NCI-H2196 (cell line): ENCODE results near the gene TMEM178B.
A peak's percentile ranks its signal among the peaks of the same experiment; 100 is the strongest.

Experiments
- DNase-seq: peaks from one replicate; lab custom pipeline; 2025; ENCODE audit not compliant: unreplicated experiment; lab: John Stamatoyannopoulos, UW

The TMEM178B gene

DNA sequence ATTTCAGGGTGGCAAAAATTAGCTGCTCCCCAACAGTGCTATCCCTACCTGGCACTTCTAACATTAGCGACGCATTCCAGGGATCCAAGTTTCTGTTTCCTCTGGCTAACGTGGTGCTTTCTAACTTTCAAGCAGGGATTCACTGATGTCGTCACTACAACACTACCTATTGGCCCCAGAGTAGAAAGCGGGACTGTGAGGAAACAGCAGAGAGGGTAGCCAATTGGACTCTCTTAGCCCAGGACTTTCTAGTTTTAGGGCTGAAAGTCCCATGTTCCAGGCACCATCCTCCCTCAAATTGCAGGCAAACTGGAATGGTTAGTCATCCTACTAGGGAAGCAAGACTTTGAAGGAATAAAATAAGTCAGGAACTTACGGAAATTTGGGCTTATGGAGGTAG, 388.1 kb downstream of the TMEM178B start:
- no peak for DNase-seq

- DNase-seq = peak; percentile 51
Observed at GRCh38 chr7:141462958-141463357, 389.1 kb downstream of the TMEM178B start.

GRCh38 chr7:141463986-141464385, 390.1 kb downstream of the TMEM178B start:
- no peak for DNase-seq

DNA sequence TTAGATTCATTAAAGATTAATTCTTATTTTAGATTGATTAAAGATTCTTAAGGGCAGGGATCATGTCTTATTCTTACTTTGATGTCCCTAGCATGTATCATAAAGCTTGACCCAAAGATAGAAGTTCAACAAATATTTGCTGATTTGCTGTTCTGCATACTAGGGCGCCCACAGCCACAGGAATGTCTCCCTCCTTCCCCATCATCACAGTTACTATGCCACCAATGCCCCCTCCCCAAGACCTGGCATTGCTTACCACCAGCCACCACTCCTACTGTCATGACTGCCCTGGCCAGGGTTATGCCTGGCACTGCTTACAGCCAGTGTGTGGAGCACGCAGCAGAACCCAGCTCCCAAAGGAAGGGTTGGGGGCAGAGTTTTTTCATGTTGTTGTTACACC, 390.7 kb downstream of the TMEM178B start:
- DNase-seq = no peak

- DNase-seq = no peak
Observed at GRCh38 chr7:141466151-141466904, 392.5 kb downstream of the TMEM178B start.

- no peak for DNase-seq
Observed at GRCh38 chr7:141468341-141468740, 394.5 kb downstream of the TMEM178B start.

DNA sequence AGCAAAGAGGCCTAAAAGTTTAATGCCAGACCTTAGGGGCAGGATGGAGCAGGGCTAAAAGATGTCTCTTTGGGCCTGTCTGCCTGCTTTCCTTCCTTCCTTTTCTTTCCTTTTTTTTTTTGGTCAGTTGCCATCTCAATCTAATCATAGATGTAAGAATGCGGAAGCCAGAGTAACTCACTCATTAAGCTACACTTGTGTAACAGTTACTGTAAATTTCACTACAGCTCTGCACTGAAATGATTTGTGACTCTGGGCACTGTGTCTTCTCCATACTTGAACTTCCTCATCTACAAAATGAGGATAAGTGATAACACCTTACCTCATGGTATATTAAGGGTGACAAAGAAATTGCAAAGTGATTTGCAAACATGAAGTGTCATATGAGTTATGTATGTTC, 401.8 kb downstream of the TMEM178B start:
- DNase-seq = no peak

DNA sequence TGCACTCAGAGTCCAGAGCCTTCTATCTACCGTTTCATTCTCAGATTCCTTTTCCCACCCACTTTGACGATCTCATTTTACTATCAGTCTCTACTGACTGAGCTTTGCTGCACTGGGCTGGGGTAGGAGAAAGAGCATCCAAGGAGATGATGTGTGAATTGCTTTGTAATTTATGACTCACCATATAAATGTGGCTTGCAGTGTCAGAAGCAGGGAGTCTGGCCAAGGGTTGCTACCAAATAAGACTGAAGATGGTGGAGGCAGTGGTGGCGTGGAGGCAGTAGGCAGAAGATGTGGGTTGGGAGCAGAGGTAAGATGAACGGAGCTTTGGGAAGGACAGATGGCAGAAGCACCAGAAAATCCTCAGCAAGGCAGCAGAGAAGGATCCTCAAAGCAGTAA, 404.0 kb downstream of the TMEM178B start:
- no peak for DNase-seq

- no peak for DNase-seq
Observed at GRCh38 chr7:141478845-141479244, 405.0 kb downstream of the TMEM178B start.

DNA sequence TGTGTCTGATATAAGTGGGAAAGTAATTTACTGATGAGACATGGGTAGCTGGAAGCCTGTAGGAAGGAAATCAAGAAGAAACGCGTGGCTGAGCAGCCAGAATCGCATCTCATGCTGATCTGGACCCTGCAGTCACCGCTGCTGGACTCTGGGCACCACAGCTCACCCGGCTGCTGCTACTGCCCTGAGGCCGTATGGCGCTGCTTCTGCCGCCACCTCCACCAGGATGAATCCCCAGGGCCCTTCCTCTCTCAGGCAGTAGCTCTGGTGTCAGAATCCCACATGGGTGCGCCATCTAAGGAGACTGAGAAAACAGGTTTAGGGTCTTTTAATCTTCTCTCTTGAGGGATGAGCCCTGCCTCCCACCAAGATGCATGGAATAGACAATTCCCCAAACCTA, 407.1 kb downstream of the TMEM178B start:
- DNase-seq = no peak

DNA sequence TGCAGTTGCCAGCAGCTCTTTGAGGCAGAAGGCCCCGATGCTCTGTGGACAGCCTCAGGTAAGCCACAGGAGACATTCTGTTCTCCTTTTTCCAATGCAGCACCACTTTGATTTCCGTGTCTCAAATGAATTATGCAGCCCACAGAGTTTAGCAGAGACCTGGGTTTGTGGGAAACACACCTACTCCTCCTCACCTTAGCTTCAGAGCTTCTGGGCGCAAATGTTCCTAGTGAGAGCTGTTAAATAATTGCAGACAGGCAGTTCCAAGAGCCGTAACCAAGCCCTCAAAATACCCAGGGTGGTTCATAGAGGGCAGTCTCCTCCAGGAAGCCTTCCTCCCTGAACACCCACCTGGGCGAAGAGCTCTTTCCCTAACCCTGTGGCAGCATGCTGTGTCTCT, 408.1 kb downstream of the TMEM178B start:
- no peak for DNase-seq

DNA sequence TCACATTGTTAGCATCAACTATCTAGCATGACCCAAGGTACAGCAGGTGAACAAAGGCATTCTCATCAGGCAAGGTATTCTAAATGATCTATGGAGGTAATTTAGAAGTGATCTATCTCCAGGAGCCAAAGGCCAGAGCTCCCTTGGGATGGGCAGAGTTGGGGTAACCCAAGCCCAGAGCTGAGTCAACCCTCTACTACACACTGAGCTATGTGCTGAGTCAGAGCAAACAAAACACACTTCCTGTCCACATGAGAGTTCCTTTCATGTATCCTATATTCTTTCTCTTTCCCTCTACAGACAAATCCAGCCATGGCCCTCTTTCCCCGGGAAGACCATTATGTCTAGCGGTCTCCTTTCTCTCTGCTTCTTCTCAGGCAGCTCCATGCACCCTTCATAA, 409.2 kb downstream of the TMEM178B start:
- no peak for DNase-seq

DNA sequence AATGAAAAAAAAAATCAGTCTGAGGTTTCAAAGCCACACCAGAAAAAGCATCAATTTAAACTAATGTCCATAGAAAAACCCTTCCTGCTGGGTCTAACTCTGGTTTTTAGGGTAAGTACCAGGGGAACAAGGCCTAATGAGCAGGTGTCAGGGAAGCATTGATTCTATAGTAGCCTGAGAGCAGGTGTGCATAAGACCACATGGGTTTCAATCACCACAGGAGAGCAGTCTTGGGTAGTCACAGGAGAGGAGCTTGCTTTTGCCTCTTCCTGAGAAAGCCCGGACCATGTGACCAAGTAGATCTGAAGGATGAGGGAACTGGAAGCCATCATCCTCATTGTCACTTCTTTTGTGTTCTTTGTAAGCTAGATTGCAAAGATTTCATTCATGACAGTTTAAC, 411.0 kb downstream of the TMEM178B start:
- no peak for DNase-seq

GRCh38 chr7:141486959-141487358, 413.1 kb downstream of the TMEM178B start:
- no peak for DNase-seq

DNA sequence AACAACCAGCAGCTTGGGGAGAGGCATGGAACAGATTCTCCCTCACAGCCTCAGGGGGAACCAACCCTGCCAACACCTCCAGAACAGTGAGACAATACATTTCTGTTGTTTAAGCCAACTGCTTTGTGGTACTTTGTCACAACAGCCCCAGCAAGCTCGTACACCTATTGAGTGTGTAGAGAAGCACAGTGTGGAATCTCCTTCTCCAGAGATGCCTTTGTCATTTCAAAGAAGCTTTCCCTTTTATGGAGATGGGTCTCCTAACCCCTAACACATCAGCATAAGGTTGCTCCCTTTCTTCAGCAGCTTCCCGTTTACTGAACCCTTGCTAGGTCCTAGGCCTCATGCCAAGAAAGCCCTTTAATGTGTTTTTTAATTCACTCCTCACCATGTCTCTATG, 416.6 kb downstream of the TMEM178B start:
- DNase-seq = no peak

DNA sequence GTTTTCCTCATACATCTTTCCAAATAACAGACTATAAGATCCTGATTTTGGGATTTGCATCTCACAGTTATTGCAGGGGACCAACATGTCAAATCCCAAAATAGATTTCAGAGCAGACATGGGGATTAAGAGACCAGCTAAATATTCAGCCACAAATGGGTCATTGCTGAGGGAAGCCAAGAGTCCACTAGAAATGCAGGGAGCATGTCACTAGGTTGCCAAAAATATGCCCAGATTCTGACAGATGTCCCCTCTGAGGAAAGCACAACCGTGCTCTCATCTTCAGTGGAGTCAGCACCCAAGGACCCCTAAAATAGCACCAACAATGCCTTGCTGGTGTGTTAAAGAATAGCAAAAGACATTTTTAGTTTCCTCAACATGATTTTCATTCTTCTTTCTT, 421.2 kb downstream of the TMEM178B start:
- no peak for DNase-seq

- no peak for DNase-seq
Observed at GRCh38 chr7:141497391-141497790, 423.5 kb downstream of the TMEM178B start.

DNA sequence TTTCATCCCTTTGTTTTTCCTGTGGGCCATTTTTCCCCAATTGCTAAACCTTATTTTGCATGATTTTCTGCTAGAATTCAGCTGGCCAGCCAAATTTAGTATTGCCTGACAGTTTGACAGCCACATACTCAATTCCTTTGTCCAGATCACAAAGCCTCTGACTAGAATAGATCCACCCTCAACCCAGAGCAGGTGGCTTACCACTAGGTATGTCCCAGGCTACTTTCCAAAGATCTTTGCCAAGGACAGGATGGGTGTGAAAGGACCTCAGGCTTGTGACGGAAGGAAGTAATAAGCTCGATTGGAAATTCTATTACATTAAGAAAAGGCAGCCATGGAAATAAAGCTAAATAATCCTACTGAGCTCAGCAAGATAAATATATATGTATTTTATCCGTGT, 426.7 kb downstream of the TMEM178B start:
- no peak for DNase-seq

GRCh38 chr7:141501451-141501850, 427.6 kb downstream of the TMEM178B start:
- no peak for DNase-seq

- DNase-seq = no peak
Observed at GRCh38 chr7:141511316-141511675, 437.4 kb downstream of the TMEM178B start.

DNA sequence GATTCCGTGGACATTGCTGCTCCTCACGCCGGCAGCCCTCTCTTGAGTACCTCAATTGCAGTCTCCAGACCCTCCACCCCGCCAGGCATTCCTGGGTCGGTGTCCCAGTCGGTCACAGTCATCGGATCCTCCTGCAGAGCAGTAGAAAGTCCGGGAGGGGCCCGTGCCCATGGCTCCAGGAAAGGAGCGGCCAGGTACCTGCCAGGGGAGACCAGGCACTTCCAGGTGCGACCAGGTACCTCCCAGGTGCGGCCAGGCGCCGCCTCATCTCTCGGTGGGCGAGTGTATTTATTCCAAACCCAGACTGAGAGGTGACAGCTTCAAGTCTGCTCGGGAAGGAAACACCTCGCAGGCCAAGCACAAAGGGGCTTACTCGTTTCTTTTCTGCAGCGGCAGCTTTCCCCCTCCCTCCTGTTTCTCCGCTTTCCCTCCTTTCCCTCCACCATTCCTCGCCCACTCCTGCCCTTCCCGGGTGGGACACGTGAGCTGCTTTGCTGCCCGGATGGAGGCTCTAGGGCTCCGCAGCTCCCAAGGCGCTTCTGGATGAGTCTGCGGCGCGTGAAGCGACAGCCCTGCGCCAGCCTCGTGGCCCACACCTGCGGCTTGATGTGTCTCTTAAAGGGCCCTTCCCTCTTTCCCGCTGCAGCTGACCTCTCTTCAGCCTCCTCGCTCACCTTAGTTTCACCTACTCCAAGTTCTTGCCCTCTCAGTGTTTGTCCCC, 438.0 kb downstream of the TMEM178B start:
- no peak for DNase-seq

DNA sequence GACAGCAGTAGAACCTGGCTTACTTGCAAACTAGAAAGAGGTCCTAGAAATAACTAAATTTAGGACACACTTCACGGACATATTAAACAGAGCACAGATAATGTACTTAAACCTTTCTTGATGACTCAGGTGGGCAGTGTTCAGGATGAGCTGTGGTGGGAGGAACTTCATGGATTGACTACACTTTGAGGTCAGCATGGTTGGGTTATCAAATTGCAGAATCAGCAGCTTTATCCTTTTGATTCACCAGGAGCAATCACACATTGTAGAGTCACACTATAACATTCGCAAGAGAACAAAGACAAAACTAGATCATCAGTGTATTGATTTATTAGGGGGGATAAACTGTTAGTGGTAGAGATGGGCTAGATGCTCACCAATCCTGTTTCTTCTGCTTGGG, 438.7 kb downstream of the TMEM178B start:
- DNase-seq = no peak

GRCh38 chr7:141513720-141514119, 439.9 kb downstream of the TMEM178B start:
- no peak for DNase-seq
